ENCODE measurements around the gene REEP1. TPM values are rescaled to one million over a fixed set of nuclear protein-coding genes. Genes with fewer than 3 reads are reported as not detected.

REEP1 gene
- total RNA-seq, 1 experiment from 2014 or later = 5.9 TPM

- Histone ChIP-seq H4K20me1 (ENCODE audit: insufficient read depth) (no peaks in the 10 kb centered on the region), H3K79me2 (ENCODE audit: insufficient read depth, low read length) (no peaks in the 10 kb centered on the region), H3K36me3 (ENCODE audit: control insufficient read depth in 1 of 2, insufficient read depth in 2 of 2, low read length in 2 of 2) (no peaks in the 10 kb centered on the region), H3K4me3 (replicated peaks in 1 of 2; ENCODE audit: low read depth in 1 of 2, low read length in 2 of 2) (no peak overlapping the region), H3K9me2 (ENCODE audit: insufficient read depth) (no peaks in the 10 kb centered on the region), H3K4me1 (ENCODE audit: control insufficient read depth in 1 of 2, insufficient read depth in 2 of 2, low read length in 2 of 2) (no peaks in the 10 kb centered on the region), H3K9me3 (ENCODE audit: control insufficient read depth in 1 of 2, insufficient read depth in 1 of 2, low read depth in 1 of 2, low read length in 2 of 2) (no peaks in the 10 kb centered on the region), H2AFZ (ENCODE audit: low read depth, low read length, poor library complexity, severe bottlenecking) (no peak overlapping the region), H3K27me3 (ENCODE audit: insufficient read depth, low read length) (no peaks in the 10 kb centered on the region), H3K9ac (ENCODE audit: low read length) (no peak overlapping the region), H3K4me2 (ENCODE audit: low read length) (no peak overlapping the region), H3K27ac (ENCODE audit: low read depth, low read length) (no peak overlapping the region)
- DNase-seq (ENCODE audit: low read depth, low spot score) (no peak), ATAC-seq (no peak)
- ChIA-PET POLR2A (no interaction called here), CTCF (no interaction called here), RAD21 (ENCODE audit: low non-redundant PET in 1 of 2, low total read pairs in 2 of 2, uncharacterized antibody in 2 of 2, unreplicated experiment in 2 of 2) (no interaction called here)
- intact Hi-C loops (cut with micrococcal nuclease) = no loop called here
- no peak for TF ChIP-seq EZH2 (IDR thresholded peaks at IDR 0.05)
- TF ChIP-seq EGR1 (IDR thresholded peaks at IDR 0.05; ENCODE audit: low read depth) = no peak
- no peak for TF ChIP-seq ZFX (IDR thresholded peaks at IDR 0.05)
- no peak for TF ChIP-seq JUND (IDR thresholded peaks at IDR 0.05)
- TF ChIP-seq ZNF274 (IDR thresholded peaks at IDR 0.05; ENCODE audit: low read depth, low read length) = no peak
- TF ChIP-seq SP1 (IDR thresholded peaks at IDR 0.05; ENCODE audit: low read depth) = no peak
- no peak for TF ChIP-seq POLR2AphosphoS5 (IDR thresholded peaks at IDR 0.05; ENCODE audit: low read depth, low read length)
- TF ChIP-seq SIN3A (IDR thresholded peaks at IDR 0.05; ENCODE audit: low read depth) = no peak
- TF ChIP-seq TCF7L2 (IDR thresholded peaks at IDR 0.05; ENCODE audit: borderline replicate concordance, extremely low read depth, insufficient read depth, insufficient read length) = no peak
- no TSS peak for BruUV-seq (replicated peaks)
Observed at GRCh38 chr2:86258106-86258505, 79.3 kb downstream of the REEP1 start.

GRCh38 chr2:86256982-86257381 lies 80.4 kb downstream of the REEP1 start:
- intact Hi-C loops (cut with micrococcal nuclease) = no loop called here
- Histone ChIP-seq H3K9ac (ENCODE audit: low read length) (no peak overlapping the region), H3K4me2 (ENCODE audit: low read length) (no peak overlapping the region), H3K9me3 (ENCODE audit: control insufficient read depth in 1 of 2, insufficient read depth in 1 of 2, low read depth in 1 of 2, low read length in 2 of 2) (no peaks in the 10 kb centered on the region), H3K4me1 (ENCODE audit: control insufficient read depth in 1 of 2, insufficient read depth in 2 of 2, low read length in 2 of 2) (no peaks in the 10 kb centered on the region), H3K79me2 (ENCODE audit: insufficient read depth, low read length) (no peaks in the 10 kb centered on the region), H3K27ac (ENCODE audit: low read depth, low read length) (no peak overlapping the region), H4K20me1 (ENCODE audit: insufficient read depth) (no peaks in the 10 kb centered on the region), H3K4me3 (replicated peaks in 1 of 2; ENCODE audit: low read depth in 1 of 2, low read length in 2 of 2) (no peak overlapping the region), H3K36me3 (ENCODE audit: control insufficient read depth in 1 of 2, insufficient read depth in 2 of 2, low read length in 2 of 2) (no peaks in the 10 kb centered on the region), H3K9me2 (ENCODE audit: insufficient read depth) (no peaks in the 10 kb centered on the region), H3K27me3 (ENCODE audit: insufficient read depth, low read length) (no peaks in the 10 kb centered on the region), H2AFZ (ENCODE audit: low read depth, low read length, poor library complexity, severe bottlenecking) (no peak overlapping the region)
- no peak for ATAC-seq
- DNase-seq (ENCODE audit: low read depth, low spot score) = no peak
- no TSS peak for BruUV-seq (replicated peaks)
- RAD21 ChIA-PET (ENCODE audit: low non-redundant PET in 1 of 2, low total read pairs in 2 of 2, uncharacterized antibody in 2 of 2, unreplicated experiment in 2 of 2) = no interaction called here
- CTCF ChIA-PET = no interaction called here
- POLR2A ChIA-PET = no interaction called here
- TF ChIP-seq EZH2 (IDR thresholded peaks at IDR 0.05) = no peak
- no peak for TF ChIP-seq POLR2A (IDR thresholded peaks at IDR 0.05; ENCODE audit: borderline replicate concordance, extremely low read depth, insufficient read depth, insufficient read length)
- TF ChIP-seq ZFX (IDR thresholded peaks at IDR 0.05) = no peak
- no peak for TF ChIP-seq ZBTB33 (IDR thresholded peaks at IDR 0.05; ENCODE audit: extremely low read depth, insufficient replicate concordance, low read length)
- no peak for TF ChIP-seq EGR1 (IDR thresholded peaks at IDR 0.05; ENCODE audit: low read depth)
- TF ChIP-seq CTCF (IDR thresholded peaks at IDR 0.05 in 2 of 3, conservative IDR thresholded peaks at IDR 0.05 in 1 of 3; ENCODE audit: borderline replicate concordance in 1 of 3, insufficient read depth in 1 of 3, low read depth in 2 of 3, low read length in 2 of 3) = no peak
- no peak for TF ChIP-seq SP1 (IDR thresholded peaks at IDR 0.05; ENCODE audit: low read depth)
- no peak for TF ChIP-seq REST (IDR thresholded peaks at IDR 0.05; ENCODE audit: low read depth)
- TF ChIP-seq ZNF274 (IDR thresholded peaks at IDR 0.05; ENCODE audit: low read depth, low read length) = no peak

Measured in HCT116 (cell line).